ENCODE measurements around the gene SCARF2. TPM values are rescaled to one million over a fixed set of nuclear protein-coding genes. Genes with fewer than 3 reads are reported as not detected.

Gene SCARF2
- total RNA-seq, 3 donors from 2014 or later, result 0.24 to 0.46 (median 0.37) TPM

DNA sequence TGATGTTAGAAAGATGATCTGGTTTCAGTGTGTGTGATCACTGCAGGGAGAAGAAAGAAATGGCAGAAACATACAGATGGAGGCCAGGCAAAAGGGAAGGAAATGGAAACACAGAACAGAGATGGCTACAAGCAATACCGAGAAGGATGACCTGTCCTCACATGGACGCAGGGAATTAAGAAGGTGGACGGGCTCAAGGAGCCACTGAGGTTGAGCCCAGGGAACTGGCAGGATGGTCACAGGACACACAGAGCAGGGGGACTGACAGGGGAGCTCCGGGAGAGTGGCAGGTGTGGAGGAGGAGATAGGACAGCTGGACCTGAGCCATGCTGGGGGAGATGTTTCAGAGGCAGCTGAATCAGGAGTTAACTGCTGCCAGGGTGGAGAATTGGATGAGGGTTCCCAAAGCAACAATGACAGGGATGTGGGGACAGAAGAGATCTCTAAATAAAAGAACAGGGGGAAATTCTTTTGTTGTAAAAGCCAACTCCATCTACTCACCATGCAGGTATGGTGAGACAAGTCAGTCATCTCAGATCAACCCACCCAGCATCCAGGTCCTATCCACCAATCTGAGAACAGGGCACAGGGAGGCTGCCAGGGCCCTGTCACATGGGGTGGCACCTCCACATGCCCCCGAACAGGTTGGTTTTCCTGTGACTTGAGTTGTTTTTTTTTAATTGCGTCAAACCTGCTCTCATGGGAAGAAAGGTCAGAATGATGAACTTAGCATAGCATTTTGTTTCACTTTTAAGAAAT lies 31.7 kb upstream of the SCARF2 start:
- peaks cover 19% of the 10 kb centered on the region for H3K36me3 Mint-ChIP-seq (ENCODE audit: insufficient read depth)
- peak in 1 of 2 donors; percentile 10 for ATAC-seq
- no peak for DNase-seq
- no peak overlapping the region for H3K4me3 Mint-ChIP-seq
- H3K9me3 Mint-ChIP-seq, result no peaks in the 10 kb centered on the region
- peaks cover 43% of the 10 kb centered on the region for H3K4me1 Mint-ChIP-seq (ENCODE audit: low read depth)
- H3K27me3 Mint-ChIP-seq (ENCODE audit: low read depth), result no peaks in the 10 kb centered on the region

GRCh38 chr22:20466659-20467379 lies 29.2 kb upstream of the SCARF2 start:
- no peaks in the 10 kb centered on the region for H3K9me3 Mint-ChIP-seq

GRCh38 chr22:20465759-20466077 lies 28.1 kb upstream of the SCARF2 start:
- Mint-ChIP-seq H3K27me3 (ENCODE audit: low read depth) (no peaks in the 10 kb centered on the region), H3K4me1 (ENCODE audit: low read depth) (peaks cover 64% of the 10 kb centered on the region), H3K36me3 (ENCODE audit: insufficient read depth) (peaks cover 11% of the 10 kb centered on the region), H3K9me3 (no peaks in the 10 kb centered on the region), H3K4me3 (no peak overlapping the region)
- ATAC-seq (peak in 1 of 2 donors; percentile 10), DNase-seq (no peak)

More at GRCh38 chr22:20466659-20467379, 29.2 kb upstream of the SCARF2 start:
- no peak for ATAC-seq
- Mint-ChIP-seq H3K4me1 (ENCODE audit: low read depth) (peaks cover 60% of the 10 kb centered on the region), H3K36me3 (ENCODE audit: insufficient read depth) (peaks cover 19% of the 10 kb centered on the region), H3K27me3 (ENCODE audit: low read depth) (no peaks in the 10 kb centered on the region), H3K4me3 (no peak overlapping the region)
- DNase-seq, result no peak

DNA sequence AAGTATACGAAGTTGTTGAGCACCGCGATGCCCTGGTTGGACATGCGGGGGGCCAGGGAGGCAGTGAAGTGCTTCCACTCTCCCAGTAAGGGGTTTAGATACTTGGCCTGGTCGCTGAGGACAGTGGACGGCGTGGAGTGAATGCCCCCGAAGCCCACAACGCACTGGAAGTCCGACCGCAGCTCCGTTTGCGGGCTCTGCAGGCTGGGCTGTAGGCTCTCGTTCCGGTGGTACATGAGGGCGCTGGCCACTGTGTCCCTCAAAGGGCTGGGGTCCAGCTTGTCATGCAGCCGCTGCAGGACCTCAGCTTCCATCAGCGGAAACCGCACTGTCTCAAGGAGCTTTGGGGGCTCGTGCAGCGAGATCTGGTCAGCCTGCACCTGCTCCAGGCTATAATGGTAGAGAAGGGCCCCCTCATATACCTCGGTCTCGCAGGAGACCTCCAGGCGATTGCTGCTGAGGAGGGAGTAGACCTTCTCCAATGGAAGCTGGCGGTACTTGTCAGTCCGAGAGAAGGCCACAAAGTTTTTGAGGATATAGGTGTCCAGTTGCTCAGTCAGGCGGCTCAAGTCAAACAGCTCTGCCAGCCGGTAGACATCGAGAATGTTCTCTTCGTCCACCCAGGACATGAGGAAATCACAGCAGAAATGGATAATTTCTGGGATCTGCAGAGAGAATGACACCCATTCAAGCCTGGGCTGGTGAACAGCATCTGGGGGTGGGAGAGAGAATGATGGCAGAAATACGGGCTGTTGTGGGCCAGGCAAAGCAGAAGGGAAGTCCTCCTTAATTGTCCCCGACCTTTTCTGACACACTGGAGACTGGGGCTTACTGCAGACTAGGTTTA lies 27.5 kb upstream of the SCARF2 start:
- H3K9me3 Mint-ChIP-seq, result no peaks in the 10 kb centered on the region
- peak overlapping the region; percentile 29 for H3K4me3 Mint-ChIP-seq
- peaks cover 8% of the 10 kb centered on the region for H3K36me3 Mint-ChIP-seq (ENCODE audit: insufficient read depth)
- ATAC-seq (no peak), DNase-seq (no peak)
- no peaks in the 10 kb centered on the region for H3K27me3 Mint-ChIP-seq (ENCODE audit: low read depth)
- H3K4me1 Mint-ChIP-seq (ENCODE audit: low read depth), result peaks cover 64% of the 10 kb centered on the region

GRCh38 chr22:20464096-20464614 lies 26.5 kb upstream of the SCARF2 start:
- H3K4me1 Mint-ChIP-seq (ENCODE audit: low read depth), result peaks cover 62% of the 10 kb centered on the region
- H3K4me3 Mint-ChIP-seq, result peak overlapping the region; percentile 26
- H3K27me3 Mint-ChIP-seq (ENCODE audit: low read depth), result no peaks in the 10 kb centered on the region
- DNase-seq, result peak; percentile 43
- H3K9me3 Mint-ChIP-seq, result no peaks in the 10 kb centered on the region
- peak; percentile 89 to 94 for ATAC-seq
- H3K36me3 Mint-ChIP-seq (ENCODE audit: insufficient read depth), result peaks cover 11% of the 10 kb centered on the region

- no peak for DNase-seq
- Mint-ChIP-seq H3K4me1 (ENCODE audit: low read depth) (peaks cover 61% of the 10 kb centered on the region), H3K4me3 (peak overlapping the region; percentile 26), H3K27me3 (ENCODE audit: low read depth) (no peaks in the 10 kb centered on the region), H3K9me3 (no peaks in the 10 kb centered on the region), H3K36me3 (ENCODE audit: insufficient read depth) (peaks cover 13% of the 10 kb centered on the region)
- peak; percentile 31 to 41 for ATAC-seq
Observed at GRCh38 chr22:20463324-20464095, 25.9 kb upstream of the SCARF2 start.

GRCh38 chr22:20459862-20460261 lies 22.2 kb upstream of the SCARF2 start:
- Mint-ChIP-seq H3K36me3 (ENCODE audit: insufficient read depth) (peaks cover 23% of the 10 kb centered on the region), H3K4me3 (no peak overlapping the region), H3K27me3 (ENCODE audit: low read depth) (no peaks in the 10 kb centered on the region), H3K9me3 (no peaks in the 10 kb centered on the region), H3K4me1 (ENCODE audit: low read depth) (peaks cover 53% of the 10 kb centered on the region)
- ATAC-seq (no peak), DNase-seq (no peak)

GRCh38 chr22:20459152-20459542 lies 21.5 kb upstream of the SCARF2 start:
- DNase-seq (no peak), ATAC-seq (no peak)
- H3K9me3 Mint-ChIP-seq, result no peaks in the 10 kb centered on the region
- H3K36me3 Mint-ChIP-seq (ENCODE audit: insufficient read depth), result peaks cover 26% of the 10 kb centered on the region
- H3K4me3 Mint-ChIP-seq, result no peak overlapping the region
- H3K4me1 Mint-ChIP-seq (ENCODE audit: low read depth), result peaks cover 46% of the 10 kb centered on the region
- H3K27me3 Mint-ChIP-seq (ENCODE audit: low read depth), result no peaks in the 10 kb centered on the region

DNA sequence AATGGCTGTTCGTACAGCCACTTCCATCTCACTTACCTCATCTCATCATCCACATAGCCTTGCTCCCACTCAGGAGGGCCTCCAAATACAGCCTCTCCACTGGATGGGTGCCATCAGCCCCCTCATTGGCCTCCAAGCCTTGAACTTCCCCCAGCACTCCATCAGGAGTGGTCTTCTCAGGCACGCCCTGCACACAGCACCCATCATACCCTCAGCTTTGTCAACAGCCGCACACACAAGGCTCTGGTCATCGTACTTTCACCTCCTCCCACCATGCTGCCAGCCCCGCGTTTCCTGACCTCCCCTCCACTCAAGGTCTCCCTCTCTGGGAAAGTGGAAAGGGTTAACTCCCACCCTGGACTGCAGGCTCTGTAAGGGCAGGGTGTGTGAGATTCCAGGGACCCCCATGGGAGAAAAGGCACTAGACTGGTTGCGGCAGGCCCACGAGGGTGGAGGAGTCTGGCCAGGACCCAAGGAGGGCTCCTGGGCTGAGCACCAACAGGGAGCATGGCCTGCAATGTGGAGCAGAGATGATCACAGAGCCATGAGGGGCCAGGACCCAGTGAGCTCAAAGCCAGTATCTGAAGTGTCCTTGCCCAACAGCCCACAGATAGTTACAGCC lies 21.0 kb upstream of the SCARF2 start:
- no peak overlapping the region for H3K4me3 Mint-ChIP-seq
- H3K9me3 Mint-ChIP-seq, result no peaks in the 10 kb centered on the region
- no peaks in the 10 kb centered on the region for H3K27me3 Mint-ChIP-seq (ENCODE audit: low read depth)
- peaks cover 41% of the 10 kb centered on the region for H3K4me1 Mint-ChIP-seq (ENCODE audit: low read depth)
- DNase-seq (no peak), ATAC-seq (no peak)
- peaks cover 26% of the 10 kb centered on the region for H3K36me3 Mint-ChIP-seq (ENCODE audit: insufficient read depth)

DNA sequence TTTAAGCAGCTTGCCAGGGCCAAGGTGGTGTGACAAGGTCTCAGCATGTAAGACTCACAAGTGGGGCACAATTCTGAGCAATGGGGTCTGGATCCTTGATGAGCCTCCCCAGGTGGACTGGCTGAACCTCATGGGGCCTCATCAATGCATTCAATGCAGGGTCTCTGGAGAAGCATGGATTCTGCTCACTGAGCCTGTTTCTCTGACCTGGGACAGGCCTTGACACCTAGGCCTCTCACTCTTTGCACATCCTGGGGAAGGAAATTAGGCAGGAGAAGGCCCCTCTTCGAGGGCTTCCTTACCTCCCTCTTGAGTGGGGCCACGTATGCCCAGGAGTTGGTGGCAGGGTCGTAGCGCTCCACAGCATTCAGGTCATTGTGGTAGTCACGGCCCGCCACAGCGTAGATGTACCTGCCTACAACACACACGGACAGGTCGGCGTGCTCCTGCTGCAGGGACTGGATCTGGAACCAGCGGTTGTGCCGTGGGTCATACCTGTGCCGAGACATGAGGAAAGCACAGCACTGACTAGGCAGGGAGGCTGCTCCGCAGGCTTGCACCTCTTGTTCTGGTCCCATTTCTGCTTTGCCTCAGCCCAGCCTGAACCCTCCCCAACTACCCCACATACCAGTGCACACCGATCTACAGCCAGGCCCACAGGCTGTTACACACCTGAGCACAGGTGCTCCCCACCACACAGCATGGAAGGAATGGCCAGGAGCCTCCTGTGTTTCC lies 20.0 kb upstream of the SCARF2 start:
- no peaks in the 10 kb centered on the region for H3K9me3 Mint-ChIP-seq
- peaks cover 31% of the 10 kb centered on the region for H3K4me1 Mint-ChIP-seq (ENCODE audit: low read depth)
- H3K4me3 Mint-ChIP-seq, result no peak overlapping the region
- no peaks in the 10 kb centered on the region for H3K27me3 Mint-ChIP-seq (ENCODE audit: low read depth)
- ATAC-seq (no peak), DNase-seq (no peak)
- H3K36me3 Mint-ChIP-seq (ENCODE audit: insufficient read depth), result peaks cover 26% of the 10 kb centered on the region

GRCh38 chr22:20456722-20457076 lies 19.1 kb upstream of the SCARF2 start:
- peaks cover 27% of the 10 kb centered on the region for H3K4me1 Mint-ChIP-seq (ENCODE audit: low read depth)
- no peaks in the 10 kb centered on the region for H3K27me3 Mint-ChIP-seq (ENCODE audit: low read depth)
- peaks cover 32% of the 10 kb centered on the region for H3K36me3 Mint-ChIP-seq (ENCODE audit: insufficient read depth)
- DNase-seq, result no peak
- no peak for ATAC-seq
- no peak overlapping the region for H3K4me3 Mint-ChIP-seq
- no peaks in the 10 kb centered on the region for H3K9me3 Mint-ChIP-seq

DNA sequence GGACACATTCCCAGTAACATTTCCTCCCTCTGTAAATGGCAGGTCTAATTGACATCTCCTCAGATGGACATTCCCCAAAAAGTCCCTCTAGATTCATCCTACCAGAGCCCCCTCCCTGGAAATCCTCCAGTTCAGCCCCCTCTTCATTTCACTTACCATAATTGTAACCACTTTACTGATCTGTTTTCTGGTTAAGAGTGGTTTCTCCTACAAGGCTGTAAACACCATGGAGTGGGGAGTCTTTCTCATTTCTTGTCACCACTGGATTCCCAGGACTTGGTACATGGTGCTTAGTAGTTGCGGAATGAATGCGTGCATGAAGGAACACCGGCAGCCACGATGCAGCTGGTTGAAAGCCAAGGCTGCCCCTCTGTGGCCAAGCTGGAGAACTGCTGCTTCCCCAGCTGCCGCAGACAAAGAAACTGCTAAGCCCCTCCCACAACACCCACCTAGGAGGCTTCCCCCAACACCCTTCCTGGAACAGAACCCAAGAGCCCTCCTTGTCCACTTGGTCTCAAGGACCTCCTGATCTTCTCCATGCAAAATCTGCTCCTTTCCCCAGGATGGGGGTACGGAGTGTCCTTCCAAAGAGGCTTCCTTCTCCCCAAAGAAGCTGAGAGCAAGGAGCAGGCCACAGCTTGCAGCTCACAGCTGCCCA lies 18.6 kb upstream of the SCARF2 start:
- Mint-ChIP-seq H3K36me3 (ENCODE audit: insufficient read depth) (peaks cover 32% of the 10 kb centered on the region), H3K4me3 (no peak overlapping the region), H3K27me3 (ENCODE audit: low read depth) (no peaks in the 10 kb centered on the region), H3K4me1 (ENCODE audit: low read depth) (peaks cover 27% of the 10 kb centered on the region), H3K9me3 (no peaks in the 10 kb centered on the region)
- peak; percentile 92 to 96 for ATAC-seq
- peak; percentile 69 for DNase-seq

Data from activated T-cell treated with anti-CD3 and anti-CD28 coated beads, Interleukin-2, amount 50 U/mL, for 4 hours (primary cell).